ENCODE results near the gene PAN2.
A peak's percentile ranks its signal among the peaks of the same experiment; 100 is the strongest.

PAN2 gene, protein sequence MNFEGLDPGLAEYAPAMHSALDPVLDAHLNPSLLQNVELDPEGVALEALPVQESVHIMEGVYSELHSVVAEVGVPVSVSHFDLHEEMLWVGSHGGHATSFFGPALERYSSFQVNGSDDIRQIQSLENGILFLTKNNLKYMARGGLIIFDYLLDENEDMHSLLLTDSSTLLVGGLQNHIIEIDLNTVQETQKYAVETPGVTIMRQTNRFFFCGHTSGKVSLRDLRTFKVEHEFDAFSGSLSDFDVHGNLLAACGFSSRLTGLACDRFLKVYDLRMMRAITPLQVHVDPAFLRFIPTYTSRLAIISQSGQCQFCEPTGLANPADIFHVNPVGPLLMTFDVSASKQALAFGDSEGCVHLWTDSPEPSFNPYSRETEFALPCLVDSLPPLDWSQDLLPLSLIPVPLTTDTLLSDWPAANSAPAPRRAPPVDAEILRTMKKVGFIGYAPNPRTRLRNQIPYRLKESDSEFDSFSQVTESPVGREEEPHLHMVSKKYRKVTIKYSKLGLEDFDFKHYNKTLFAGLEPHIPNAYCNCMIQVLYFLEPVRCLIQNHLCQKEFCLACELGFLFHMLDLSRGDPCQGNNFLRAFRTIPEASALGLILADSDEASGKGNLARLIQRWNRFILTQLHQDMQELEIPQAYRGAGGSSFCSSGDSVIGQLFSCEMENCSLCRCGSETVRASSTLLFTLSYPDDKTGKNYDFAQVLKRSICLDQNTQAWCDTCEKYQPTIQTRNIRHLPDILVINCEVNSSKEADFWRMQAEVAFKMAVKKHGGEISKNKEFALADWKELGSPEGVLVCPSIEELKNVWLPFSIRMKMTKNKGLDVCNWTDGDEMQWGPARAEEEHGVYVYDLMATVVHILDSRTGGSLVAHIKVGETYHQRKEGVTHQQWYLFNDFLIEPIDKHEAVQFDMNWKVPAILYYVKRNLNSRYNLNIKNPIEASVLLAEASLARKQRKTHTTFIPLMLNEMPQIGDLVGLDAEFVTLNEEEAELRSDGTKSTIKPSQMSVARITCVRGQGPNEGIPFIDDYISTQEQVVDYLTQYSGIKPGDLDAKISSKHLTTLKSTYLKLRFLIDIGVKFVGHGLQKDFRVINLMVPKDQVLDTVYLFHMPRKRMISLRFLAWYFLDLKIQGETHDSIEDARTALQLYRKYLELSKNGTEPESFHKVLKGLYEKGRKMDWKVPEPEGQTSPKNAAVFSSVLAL

GRCh38 chr12:56333679-56334489 is at the start of gene PAN2:
Gene PAN2 (minus strand): TSS chr12:56334000. CDS start chr12:56333094, 906 bp downstream.
- DNase-seq (ENCODE audit: low read depth in 2 of 2) = peak; percentile 81 to 87

- no peak for DNase-seq (ENCODE audit: low read depth in 2 of 2)
These were observed 48.8 kb upstream of the PAN2 start for GRCh38 chr12:56382611-56383010.

- DNase-seq (ENCODE audit: low read depth in 2 of 2) = no peak
These were observed 44.2 kb upstream of the PAN2 start for GRCh38 chr12:56377989-56378316.

DNA sequence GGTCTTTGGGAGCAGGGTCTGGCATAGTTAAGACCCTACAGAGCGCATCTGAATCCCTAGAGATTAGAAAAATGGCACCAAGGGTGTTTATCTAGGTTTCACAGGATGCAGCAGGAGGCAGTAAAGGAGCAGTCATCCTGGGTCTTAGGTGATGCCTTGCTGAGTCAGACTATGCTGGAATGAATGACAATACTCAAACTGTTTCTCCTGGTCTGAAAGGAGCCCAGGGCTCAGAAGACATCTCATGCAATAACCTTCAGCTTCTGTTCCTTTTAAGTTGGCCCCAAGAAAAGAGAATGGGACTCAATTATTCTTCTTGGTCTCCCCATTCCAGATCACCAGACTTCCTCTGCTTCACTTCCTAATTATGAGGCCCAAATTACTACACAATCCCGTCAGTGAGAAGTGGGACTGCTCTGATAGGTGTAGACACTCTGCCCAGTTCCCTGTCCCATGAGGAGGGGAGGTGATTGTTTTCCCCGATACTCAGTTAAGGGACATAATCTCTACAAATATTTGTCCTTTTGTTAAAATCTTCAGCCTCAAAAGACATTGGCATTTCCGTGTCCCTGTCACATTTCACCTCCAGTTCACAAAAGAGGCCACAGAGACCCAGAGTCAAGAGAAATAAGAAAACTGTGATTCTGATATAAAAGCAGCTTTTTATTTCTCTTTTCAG is 43.6 kb upstream of the PAN2 start:
- DNase-seq (ENCODE audit: low read depth in 2 of 2) = no peak

DNA sequence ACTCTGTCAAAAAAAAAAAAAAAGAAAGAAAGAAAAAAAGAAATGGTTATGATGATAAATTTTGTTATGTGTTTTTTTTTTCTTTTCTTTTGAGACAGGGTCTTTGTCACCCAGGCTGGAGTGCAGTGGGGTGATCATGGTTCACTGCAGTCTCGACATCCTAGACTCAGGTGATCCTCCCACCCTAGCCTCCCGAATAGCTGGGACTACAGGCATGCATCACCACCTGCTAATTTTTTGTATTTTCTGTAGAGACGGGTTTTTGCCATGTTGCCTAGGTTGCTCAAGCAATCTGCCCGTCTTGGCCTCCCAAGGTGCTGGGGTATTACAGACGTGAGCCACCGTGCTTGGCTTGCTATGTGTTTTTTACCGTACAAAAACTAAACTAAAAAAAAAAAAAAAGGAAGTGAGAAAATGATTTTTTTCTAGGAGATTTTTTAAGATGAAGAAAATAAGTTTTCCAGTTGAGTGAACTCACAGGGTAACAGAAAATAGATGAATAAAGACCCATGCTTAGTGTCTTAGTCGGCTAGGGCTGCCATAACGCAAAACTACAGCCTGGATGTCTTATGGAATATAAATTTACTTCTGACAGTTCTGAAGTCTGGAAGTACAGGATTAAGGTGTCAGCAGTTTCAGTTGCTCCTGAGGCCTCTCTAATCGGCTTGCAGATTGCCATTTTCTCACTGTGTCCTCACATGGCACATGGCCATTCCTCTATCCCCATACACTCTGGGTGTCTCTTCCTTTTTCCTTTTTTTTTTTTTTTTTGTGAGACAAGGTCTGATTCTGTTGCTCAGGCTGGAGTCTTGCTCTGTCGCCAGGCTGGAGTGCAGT is 42.0 kb upstream of the PAN2 start:
- no peak for DNase-seq (ENCODE audit: low read depth in 2 of 2)

DNA sequence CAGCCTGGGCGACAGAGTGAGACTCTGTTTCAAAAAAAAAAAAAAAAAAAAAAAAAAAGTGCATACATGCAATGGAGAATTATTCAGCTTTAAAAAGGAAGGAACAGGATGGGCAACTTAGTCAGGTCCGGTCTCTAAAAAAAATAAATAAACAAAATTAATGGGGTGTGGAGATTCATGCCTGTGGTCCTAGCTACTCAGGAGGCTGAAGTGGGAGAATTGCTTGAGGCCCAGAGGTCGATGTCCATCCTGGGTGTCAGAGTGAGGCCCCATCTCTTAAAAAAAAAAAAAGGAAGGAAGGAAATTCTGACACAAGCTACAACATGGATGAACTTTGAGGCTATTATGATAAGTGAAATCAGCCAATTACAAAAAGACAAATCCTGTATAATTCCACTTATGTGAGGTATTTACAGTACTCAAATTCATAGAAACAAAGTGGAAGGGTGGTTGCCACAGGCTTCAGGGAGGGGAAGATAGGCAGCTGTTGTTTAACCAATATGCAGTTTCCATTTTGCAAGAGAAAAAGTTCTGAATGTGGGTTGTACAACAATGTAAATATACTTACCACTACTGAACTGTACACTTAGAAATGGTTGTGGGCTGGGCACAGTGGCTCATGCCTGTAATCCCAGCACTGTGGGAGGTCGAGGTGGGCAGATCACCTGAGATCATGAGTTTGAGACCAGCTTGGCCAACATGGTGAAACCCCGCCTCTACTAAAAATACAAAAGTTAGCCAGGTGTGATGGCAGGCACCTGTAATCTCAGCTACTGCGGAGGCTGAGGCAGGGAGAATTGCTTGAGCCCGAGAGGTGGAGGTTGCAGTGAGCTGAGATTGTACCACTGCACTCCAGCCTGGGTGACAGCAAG is 41.2 kb upstream of the PAN2 start:
- no peak for DNase-seq (ENCODE audit: low read depth in 2 of 2)

DNA sequence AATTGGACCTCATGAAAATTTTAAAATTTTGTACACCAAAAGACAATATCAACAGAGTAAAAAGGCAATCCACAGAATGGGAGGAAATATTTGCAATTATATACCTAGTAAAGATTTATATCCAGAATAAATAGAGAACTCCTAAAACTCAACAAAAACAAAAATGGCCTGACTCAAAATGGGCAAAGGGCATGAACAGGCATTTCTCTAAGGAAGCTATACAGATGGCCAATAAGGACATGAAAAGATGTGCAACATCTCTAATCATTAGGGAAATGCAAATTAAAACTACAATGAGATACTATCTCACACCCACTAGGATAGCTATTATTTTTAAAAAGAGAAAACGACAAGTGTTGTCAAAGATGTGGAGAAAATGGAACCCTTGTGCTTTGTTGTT is 39.7 kb upstream of the PAN2 start:
- DNase-seq (ENCODE audit: low read depth in 2 of 2) = no peak

GRCh38 chr12:56366948-56367347 is 33.1 kb upstream of the PAN2 start:
- DNase-seq (ENCODE audit: low read depth in 2 of 2) = no peak

DNA sequence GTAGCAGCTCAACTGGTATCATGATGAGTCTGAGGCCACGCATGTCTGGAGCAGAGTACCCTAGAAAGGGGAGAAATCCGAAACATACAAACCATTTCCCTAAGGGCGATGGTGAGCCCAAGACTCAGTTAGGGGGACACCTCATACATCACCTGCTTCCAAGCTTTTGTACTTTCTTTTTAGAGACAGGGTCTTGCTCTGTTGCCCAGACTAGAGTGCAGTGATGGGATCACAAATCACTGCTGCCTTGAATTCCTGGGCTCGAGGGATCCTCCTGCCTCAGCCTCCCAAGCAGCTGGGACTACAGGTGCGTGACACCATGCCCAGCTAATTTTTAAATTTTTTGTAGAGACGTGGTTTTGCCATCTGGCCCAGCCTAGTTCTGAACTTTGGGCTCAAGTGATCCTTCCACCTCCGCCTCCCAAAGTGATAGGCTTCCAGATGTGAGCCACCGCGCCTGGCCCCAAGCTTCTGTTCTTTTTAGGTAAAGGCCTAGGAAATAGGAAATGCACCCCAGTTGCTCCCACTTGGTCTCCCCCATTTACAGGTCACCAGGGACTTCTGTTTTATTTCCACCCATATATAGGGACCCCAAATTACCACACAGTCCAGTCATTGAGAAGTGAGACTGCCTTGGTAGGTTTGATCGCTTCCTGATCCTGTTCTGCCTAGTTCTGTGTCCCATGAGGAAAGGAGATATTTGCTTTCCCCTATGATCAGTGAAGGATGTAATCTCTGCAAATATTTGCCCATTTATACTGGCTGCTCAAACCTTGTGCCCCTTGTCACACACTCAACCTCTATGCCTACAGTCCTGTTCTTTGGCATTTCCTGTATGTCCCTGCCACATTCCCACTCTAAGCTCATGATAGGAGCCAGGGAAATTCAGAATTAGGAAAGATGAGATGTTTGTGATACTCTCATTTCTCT is 28.6 kb upstream of the PAN2 start, which contains the start of gene APOF:
Gene APOF, minus strand, starts transcription at position 728 of the 930 bp plus-strand sequence. Its CDS starts 112 bp downstream, at position 616.
- DNase-seq (ENCODE audit: low read depth in 2 of 2) = no peak

DNA sequence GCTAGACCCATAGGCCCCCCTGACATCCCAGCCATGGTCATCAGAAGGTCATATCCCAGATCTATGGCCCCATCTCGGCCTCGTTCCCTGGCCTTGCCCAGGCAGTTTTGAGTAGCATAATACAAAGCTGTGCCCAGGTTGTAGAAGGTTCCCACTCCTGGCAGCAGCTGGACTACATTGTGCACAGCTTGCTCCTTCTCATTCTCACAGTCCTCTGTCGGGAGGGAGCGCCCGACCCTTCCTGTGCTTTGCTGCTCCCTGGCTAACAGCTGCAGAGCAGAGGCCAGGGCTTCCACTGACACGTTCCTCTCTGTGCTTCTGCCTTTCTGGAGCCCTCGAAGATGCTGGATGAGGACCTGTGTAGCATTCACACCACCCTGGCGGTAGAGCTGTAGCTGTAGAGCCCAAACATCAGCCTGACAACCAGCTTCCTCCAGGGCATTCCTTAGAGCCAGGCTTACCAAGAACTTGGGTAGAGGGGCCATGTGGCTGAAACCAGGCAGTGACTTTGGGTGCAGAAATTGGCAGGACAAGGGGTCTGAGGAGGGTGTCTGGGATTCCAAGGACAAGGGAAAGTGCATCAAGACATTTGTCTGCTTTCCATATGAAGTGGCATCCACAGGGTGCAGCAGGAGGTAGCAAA is 27.8 kb upstream of the PAN2 start:
- no peak for DNase-seq (ENCODE audit: low read depth in 2 of 2)

DNA sequence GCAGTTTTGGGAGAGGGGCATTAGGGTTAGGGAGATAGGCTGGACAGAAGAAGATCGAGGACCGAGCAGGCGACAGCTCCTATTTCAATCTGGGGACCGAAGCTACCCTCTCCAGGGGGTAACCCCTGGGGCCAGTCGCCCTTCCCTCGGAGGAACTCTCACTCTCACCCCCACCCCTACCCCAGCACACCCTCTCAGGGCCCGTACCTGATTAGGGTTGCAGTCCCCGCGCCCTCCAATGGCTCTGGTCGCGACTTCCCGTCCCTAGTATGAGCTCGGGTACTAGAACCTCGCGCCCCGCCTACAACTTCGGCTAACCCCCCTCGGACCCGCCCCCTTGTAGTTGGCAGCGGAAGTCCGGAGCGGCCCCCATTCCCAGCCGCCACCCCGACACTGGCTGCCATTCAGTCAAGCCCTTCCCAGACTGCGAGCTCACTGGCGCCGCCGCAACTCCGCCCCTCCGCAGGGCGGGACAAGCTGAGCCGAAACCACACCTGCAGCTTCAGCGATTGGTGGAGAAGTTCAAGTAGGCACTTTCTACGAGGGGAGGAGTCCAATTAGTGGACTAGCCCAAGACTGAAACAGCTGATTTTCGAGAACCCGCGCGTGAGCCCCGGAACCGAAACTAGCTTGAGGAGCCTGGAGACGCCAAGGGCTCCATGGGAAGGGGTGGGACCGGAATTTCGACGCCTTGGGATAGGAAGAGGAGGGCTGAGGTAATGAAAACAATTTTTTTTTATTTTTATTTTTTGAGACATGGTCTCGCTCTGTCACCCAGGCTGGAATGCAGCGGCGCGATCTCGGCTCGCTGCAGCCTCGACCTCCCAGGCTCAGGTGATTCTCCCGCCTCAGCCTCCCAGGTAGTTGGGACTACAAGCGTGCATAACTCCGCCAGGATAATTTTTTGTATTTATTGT is 26.3 kb upstream of the PAN2 start, which contains the start of gene STAT2:
Gene STAT2, minus strand, starts transcription at position 257 of the 917 bp plus-strand sequence. CDS start 3,536 bp downstream, outside the sequence.
- DNase-seq (ENCODE audit: low read depth in 2 of 2) = peak; percentile 96

DNA sequence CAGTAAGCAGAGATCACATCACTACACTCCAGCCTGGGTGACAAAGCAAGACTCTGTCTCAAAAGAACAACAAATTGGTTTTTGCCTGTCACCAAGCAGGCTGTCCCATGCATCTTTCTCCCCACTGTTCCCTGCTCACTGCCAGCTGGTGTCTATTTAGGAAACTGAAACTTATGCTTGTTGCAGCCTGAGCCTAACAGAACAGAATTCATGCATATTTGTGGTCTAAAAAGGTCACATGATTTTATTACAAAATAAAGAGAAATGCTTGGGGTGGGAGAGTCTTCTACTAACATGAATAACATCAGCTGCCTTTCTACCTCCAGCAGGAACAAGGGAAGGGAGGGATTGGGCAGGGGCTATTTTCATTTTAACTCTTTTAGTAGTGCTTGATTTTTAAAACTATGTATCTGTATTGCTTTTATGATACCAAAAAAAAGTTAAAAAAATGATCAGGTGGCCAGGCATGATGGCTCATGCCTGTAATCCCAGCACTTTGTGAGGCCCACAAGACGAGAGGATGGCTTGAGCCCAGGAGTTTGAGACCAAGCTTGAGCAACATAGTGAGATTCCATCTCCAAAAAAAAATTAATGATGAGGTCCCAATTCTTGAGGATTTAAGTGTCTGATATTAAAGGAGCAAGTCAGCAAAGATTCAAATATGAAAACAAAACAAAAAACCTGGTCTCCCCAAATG is 25.2 kb upstream of the PAN2 start:
- no peak for DNase-seq (ENCODE audit: low read depth in 2 of 2)

DNA sequence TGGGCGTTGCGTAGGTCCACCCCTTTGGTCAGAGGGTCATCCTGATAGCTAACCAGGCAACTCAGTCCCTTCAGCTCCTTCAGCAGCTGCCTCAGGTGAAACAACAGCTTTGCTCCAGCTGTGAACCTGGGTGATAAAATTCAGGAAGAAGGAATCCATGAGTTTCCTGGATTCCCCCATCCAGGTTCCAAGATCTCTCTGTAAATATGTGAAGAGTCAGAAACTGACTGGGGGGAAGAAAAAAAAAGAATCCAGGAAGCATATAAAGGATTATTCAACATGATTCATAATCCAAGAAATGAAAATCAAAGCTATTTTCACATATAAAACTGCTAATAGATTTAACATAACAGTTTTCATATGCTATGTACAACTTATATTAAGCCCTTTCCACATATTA is 17.5 kb upstream of the PAN2 start:
- DNase-seq (ENCODE audit: low read depth in 2 of 2) = no peak

- no peak for DNase-seq (ENCODE audit: low read depth in 2 of 2)
These were observed 16.9 kb upstream of the PAN2 start for GRCh38 chr12:56350662-56351061.

DNA sequence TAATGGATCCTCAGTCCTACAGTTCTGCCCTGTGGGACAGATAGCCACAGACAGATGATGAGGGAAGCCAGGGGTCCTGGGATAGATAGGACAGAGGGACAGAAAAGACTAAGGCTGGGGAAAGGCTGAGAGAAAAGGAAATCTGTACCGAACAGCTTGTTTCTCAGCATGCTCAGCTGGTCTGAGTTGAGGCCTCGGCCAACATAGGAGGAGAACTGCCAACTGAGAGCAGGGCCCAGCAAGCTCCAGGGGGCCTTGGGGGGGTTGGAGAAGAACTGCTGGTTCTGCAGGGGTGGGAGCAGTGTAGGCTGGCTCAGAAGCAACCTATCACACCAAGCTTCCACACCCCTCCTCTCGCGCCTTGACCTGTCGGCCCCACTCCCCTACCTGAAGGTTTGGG is 15.0 kb upstream of the PAN2 start:
- no peak for DNase-seq (ENCODE audit: low read depth in 2 of 2)

Measured in stimulated activated CD4-positive, alpha-beta T cell treated with anti-CD3 and anti-CD28 coated beads, Interleukin-1b, Interleukin-23, amount 100 ng/mL, for 4 hours (primary cell).